DMS53 treated with DMSO at 0.1 percent for 48 hours (cell line): Measurements from ENCODE around the gene PIGL.
A peak's percentile ranks its signal among the peaks of the same experiment; 100 is the strongest.
"Not testable (repeated sequence)": the region's sequence is repeated elsewhere in the genome, so short reads cannot be mapped to it uniquely, and the experiment has no call there.

Experiments used
- DNase-seq: peaks from one replicate; lab custom pipeline; 2025; ENCODE audit not compliant: unreplicated experiment; lab: John Stamatoyannopoulos, UW

PIGL gene

DNA sequence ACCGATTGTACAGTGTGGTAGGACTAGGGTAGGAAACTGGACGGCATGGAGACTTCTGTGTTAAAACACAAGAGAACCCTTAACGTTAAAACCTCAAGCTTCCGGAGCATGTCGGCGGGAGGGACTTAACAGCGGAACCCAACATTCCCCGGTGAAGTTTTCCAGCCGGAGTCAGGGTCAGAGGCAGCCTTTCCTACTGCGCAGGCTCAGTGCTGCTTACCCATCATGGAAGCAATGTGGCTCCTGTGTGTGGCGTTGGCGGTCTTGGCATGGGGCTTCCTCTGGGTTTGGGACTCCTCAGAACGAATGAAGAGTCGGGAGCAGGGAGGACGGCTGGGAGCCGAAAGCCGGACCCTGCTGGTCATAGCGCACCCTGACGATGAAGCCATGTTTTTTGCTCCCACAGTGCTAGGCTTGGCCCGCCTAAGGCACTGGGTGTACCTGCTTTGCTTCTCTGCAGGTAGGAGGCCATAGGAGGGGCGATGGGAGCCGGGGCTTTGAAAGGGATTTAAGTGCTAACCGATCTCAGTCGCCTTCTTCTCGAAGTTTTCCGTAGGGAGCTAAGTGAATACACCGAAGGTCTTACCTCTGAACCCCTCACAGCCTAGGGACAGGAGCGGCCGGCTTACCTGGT is at the start of gene PIGL:
PIGL (plus strand) TSS at position 209 of the 634 bp plus-strand sequence; CDS start at position 226, 17 bp downstream.
- peak; percentile 85 for DNase-seq

DNA sequence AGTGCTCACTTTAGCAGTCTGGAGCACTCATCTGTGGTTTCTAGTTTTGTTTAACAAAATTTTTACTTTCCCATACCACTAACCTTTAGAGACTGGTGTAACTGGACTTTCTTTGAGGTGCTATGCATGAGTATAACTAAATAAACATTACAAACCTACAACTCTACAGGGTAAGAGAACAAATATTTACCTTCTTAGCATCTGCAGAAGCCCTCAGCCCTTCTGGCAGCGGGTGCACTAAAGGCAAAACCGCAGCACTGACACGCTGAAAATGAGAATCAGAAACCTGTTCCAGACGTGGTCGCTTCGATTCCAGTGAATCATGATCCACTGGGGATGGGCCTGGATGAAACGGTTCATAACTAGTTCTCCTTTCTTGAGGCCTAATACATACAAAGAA is 45.4 kb upstream of the PIGL start:
- peak; percentile 85 for DNase-seq

DNA sequence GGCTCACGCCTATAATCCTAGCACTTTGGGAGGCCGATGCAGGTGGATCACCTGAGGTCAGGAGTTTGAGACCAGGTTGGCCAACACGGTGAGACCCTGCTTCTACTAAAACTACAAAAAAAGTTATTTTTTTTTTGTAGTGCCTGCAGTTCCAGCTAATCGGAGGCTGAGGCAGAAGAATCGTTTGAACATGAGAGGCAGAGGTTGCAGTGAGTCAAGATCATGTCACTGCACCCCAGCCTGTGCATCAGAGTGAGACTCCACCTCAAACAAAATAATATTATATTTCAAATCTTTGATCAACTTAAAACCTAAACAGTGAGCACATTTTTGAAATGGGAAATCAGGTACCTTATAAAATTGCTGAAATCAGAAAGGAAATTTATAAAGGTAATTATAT is 38.2 kb upstream of the PIGL start:
- no peak for DNase-seq

DNA sequence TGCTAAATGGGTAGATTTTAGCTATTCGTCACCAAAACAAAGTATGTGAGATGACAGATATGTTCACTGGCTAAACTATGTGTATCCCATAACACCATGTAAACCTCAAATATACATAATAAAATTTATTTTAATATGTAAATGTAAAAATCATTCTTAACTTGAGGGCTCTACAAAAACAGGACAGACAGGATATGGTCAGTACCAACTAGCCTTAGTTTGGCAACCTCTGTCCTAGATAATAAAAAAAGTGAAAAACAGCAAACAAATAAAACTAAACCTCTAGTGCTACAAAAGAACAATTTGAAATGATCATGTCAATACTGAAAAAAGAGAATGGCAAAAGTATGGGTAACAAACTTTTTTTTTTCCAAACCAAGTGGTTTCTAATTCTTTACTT is 35.4 kb upstream of the PIGL start:
- no peak for DNase-seq

DNA sequence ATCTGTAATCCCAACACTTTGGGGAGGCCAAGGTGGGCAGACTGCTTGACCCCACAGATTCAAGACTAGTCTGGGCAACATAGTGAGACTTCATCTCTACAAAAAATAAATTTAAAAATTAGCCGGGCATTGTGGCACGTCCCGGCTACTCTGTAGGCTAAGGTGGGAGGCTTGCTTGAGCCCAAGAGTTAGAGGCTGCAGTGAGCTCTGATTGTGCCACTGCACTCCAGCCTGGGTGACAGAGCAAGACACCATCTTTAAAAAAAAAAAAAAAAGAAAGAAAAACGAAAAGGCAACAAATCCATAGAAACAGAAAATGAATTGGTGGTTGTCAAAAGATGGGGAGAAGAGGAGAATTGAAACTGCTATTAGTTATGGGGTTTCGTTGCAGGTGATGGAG is 29.4 kb upstream of the PIGL start:
- no peak for DNase-seq

DNA sequence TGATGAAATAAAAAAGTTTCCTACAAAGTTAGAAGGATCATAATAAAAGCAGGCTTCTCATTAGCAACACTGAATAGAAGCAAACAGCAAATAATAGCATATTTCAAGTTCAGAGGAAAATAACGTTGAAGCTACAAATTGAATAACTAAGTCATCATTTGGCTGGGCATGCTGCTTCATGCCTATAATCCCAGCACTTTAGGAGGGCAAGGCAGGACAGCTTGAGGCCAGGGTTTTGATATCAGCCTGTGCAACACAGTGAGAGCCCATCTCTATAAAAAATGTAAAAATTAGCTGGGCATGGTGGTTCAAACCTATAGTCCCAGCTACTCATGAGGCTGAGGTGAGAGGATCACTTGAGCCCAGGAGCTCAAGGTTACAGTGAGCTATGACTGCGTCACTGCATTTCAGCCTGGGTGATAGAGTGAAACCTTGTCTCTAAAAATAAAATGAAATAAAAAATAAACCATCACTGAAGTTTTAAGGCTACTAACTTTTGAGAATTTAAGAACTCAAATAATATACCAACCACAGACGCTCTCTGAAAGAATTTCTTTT is 27.1 kb upstream of the PIGL start:
- DNase-seq, result no peak

DNA sequence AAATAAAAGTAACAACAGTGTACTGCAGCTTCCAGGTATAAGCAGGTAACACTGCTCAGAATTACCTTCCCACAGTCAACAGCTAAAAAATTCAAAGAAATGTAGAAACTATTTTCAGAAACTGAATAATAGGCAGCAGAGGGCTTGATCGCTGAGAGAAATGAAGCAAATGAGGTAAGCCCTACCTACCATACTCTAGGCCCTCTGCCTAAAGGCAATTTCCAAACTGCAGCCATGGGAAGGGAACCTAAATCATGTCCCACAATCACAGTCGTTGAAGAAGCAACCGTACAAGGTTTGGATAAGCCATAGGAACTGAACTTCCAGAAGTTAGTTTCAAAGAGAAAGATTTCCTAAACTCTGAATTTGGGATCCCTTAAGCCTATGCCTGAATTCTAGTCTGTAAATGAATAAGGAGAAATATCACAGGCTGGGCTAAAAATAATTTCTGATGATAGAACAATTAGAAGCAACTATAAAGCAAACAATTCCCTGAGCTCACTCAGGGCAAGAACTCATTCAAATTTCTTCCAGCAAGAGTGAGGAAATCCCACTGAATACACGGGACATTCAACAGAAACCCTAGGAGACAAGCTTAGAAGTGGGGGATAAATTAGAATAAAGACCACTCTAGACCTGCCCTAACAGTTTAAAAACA is 26.2 kb upstream of the PIGL start:
- DNase-seq, result no peak

DNA sequence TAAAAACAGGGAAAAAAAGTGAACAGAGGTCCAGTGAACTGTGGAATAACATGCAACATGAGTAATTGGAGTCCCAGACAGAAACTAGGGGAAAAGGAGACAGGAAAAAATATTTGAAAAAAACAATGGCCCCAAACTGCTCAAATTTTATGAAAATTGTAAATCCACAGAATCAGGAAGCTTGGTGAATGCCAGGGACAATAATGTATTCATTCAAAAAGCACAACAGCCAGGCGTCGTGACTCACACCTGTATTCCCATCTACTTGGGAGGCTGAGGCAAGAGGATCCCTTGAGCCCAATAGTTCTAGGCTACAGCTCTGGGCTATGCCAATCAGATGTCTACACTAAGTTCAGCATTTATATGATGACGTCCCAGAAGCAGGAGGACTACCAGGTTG is 25.4 kb upstream of the PIGL start:
- no peak for DNase-seq

DNA sequence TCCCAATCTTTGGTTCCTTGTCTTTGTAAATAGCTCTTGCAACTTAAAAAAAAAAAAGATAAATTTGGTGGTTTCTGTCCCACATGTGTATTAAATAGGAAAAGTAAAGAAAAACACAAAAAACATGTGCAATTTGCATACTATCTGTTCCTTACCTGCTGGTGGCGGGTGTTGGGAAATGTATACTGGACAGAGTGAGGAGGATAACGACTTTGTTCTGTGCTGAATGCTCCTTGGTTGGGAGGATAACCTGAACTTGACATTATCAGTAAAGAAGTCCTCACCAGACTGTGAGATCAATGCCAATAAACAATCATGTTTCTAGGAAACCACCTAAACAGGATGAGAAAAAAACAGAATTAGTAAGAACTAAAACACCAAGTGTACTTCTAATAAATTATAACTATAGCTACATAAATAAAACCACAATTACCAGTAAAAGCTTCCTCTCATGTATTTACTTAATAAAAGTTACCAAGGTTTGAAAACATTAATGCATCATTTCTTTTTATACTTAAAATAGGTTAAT is 22.6 kb upstream of the PIGL start:
- DNase-seq, result not testable (repeated sequence)

DNA sequence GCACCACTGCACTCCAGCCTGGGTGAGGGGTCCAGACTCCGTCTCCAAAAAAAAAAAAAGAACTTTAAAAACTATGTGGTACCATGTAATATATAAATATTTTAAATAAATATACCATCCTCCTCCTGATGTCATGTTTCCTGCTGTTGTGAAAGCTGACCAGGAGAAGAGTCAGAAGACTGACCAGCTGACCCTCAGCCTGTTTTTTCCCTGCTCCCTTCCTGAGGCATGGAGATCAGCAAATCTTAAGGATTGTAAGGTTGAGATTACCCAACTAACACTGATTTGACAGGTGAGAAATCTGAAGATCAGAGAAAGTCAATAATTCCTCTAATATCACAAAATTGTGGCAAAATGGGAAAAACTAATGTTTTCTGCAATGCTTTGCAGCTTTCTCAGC is 19.7 kb upstream of the PIGL start:
- DNase-seq, result no peak

DNA sequence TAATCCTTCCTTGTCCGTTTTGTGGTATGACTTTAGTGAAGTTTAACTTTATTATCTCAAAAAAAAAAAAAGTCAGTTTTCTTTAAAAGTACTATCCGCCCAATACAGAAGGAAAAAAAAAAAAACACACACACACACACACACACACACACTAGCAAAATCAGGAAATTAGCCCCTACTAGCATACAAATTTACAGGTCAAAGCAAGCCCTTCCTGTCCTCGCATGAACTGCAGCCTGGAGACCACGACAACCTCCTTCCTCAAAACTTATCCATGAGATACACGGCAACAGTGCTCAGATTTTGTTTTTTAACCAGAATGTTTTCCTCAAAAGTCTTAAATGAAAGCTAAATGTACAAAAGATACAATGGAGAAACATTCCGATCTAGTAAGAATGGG is 17.9 kb upstream of the PIGL start:
- DNase-seq, result no peak

DNA sequence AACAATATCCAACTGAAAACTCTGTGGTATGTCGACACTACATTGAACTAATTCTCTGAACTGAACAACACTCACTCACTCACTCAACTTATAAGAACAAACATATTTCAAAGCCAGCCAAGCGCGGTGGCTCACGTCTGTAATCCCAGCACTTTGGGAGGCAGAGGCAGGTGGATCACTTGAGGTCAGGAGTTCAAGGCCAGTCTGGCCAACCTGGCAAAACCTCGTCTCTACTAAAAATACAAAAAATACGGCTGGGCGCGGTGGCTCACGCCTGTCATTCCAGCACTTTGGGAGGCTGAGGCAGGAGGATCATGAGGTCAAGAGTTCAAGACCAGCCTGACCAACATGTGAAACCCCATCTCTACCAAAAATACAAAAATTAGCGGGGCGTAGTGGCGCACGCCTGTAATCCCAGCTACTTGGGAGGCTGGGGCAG is 15.3 kb upstream of the PIGL start:
- DNase-seq, result not testable (repeated sequence)

DNA sequence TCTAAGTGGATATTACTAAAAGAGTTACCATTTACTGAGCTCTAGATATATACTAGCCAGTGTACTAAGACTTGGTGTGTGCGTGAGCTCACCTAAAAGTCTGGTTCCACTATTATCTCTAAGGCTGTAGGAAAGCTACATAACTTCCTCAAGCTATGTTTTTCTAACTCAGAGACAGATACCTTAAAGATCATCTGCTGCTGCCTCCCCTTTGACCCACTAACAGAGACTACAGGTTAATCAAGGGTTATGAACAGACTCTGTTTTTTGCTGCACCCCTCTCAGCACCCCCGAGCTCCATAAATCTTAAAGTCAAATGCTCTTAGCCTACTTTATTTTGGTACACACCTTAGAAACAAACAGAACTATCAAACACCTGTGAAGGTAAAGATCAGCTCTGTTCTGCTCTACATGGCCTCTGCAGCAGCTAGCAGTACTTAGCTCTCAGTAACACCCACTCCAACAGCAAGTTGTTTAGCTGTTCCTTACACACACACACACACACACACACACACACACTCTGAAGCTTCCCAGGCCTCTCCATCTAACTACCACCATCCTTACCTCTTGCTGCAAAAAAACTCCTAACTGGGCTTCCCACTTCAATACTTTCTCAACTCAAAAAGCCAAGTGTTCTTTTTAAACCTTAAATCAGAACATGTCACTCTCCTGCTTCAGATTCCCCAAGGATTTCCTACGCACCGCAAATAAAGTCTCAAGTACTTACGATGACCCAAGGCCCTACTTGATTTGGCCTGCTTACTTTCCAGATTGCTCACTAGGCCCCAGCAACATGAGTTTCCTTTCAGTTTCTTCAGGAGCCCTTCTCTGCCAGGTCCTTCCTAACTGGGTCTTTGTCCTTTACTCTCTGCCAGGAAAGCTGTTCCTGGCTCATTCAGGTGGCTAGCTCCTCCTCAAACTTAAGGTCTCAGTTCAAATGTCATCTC is 14.2 kb upstream of the PIGL start:
- DNase-seq, result not testable (repeated sequence)

DNA sequence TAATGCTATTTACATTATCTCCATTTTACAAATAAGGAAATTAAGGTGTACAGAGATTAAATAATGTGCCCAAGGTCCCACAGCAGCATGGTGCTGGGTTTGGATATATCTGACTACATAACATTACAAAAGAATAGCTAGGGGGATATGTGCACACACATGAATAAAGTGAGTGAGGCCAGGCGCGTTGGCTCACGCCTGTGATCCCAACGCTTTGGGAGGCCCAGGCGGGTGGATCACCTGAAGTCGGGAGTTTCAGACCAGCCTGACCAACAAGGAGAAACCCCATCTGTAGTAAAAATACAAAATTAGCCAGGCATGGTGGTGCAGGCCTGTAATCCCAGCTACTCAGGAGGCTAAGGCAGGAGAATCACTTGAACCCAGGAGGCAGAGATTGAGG is 12.2 kb upstream of the PIGL start:
- not testable (repeated sequence) for DNase-seq

DNA sequence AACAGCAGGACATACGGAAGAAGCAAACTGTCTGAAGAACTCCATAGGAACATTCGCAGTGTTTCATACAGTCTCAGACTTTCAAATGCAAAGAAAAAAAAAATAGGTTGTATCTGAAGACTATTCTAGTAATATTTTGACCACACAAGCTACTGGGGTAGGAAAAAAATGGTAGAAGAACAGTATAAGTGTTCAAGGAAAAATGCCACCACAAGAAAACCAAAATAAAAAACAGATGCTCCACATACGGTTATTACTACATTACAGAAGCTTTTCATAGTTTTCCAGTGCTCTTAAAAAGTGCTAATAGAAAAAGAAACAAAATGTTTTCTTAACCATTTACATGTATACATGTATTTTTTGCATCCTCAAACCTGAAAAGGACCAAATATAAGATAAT is 5.4 kb upstream of the PIGL start:
- DNase-seq, result no peak

DNA sequence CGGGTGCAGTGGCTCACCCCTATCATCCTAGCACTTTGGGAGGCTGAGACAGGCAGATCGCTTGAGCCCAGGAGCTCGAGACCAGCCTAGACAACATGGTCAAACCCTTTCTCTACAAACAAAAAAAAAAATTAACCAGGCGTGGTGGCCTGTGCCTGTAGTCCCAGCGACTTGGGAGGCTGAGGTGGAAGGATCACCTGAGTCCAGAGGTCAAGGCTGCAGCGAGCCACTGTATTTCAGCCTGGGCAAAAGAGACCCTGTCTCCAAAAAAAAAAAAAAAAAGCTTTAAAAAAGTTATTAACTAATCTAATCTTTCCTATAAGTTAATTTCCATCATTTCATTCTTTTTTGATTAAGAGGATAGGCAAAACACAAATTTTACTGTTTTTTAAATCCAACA is 4.2 kb upstream of the PIGL start:
- no peak for DNase-seq

DNA sequence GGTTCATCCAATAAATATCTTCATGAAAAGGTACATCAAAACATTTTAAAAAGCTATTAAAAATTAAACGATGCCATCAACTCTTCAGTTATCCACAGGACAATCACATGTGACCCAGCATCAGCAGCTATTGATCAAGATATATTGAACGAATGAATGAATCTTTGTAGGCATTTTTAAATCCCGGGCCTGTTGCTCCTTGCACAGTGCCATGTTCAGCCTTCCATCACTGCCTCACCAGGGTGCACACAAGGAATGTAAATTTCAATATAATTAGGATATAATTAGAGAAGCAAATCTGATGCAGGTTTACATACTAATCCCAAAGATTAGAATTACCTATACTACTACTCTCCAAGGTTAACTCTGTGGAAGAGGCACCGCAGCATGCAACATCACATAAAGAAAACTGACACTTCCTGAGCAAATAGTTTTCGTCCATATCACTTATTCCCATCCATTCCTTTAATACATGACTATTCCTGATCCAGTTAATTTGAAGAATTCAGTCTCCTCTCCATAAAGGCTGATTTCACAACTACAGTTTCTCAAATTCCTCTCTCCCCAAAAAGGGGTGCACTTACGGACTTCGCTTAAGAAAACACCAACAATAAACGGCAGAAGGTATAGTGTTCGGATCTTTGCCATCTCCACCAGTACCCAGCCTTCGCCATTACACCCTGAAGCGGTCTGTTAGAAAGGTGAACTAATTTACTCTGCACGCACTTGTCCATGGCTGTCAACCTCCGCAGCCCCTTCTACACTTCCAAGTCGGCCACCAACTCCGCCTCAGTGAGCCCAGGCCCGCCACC is 2.6 kb upstream of the PIGL start:
- DNase-seq, result no peak

DNA sequence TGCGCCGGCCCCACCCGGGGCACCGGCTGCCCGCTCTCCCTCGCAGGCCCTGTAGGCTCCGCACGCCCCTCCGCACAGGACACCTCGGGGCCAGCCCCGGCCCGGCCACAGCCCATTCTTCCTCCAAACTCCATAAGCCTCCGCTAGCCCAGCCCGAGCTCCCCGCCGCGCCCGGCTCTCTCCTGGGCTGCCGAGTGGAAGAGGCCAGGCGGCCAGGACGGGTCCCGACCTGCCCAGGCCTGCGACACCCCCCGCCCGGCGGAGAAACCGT is 2.1 kb upstream of the PIGL start:
- DNase-seq, result no peak

DNA sequence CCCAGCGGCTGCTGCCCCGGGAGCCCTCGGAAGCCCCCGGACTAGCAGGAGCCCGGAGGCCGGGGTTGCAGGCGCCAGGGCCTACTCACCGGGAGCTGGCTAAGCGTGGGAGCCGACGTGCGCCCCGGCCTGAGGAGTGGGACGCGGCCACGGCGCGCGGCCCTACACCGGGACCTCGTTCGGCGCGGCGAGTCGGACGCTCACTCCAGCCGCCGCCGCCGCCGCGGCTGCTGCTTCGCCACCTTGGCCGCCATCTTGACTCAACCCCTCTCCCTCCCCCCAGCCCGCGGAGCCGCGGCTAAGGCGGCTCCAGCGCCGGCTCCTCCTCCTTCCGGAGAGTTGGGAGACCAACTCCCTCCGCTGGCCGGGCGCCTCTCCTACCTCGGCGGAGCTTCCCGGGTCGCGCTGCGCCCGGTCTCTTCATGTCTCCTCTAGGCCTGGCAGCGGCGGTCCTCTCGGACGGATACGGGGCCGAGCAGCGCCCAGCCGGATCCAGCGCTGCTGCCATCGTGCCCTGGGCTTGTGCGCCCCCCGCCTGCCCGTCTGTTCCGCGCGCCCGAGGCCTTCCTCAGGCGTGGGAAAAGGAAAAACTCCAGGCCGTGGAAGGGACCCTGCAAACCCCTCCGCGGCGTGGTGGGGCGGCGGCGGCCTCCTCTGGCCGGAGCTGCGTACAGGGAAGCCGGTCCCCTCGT is 1.6 kb upstream of the PIGL start, which contains the start of gene NCOR1:
NCOR1 (minus strand) TSS at position 262 of the 692 bp plus-strand sequence. CDS start 20,965 bp downstream, outside the sequence.
- DNase-seq, result peak; percentile 82

DNA sequence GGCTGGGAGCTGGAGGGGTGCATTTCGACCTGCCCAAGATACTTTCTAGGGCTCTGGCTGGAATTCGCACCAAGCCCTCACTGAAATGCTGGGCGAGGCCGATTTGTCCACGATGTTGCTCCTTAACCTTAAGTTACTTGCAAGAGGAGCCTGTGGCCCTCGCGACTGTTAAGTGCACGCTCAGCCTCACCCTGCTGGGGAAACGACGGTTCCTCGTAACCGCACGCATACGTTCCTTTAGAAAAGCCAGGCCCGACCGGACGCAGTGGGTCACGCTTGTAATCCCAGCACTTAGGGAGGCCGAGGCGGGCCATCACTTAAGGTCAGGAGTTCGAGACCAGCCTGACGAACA is 1.1 kb upstream of the PIGL start:
- DNase-seq, result peak; percentile 56
